ENCODE data around the gene PADI1. TPM values are rescaled to one million over a fixed set of nuclear protein-coding genes. Genes with fewer than 3 reads are reported as not detected.

PADI1 gene
- total RNA-seq, 1 experiment from 2014 or later, result 0.37 TPM

GRCh38 chr1:17276568-17276967, 71.6 kb downstream of the PADI1 start:
- no peak overlapping the region for H2AFZ ChIP-seq (ENCODE audit: low read depth, low read length, poor library complexity, severe bottlenecking)
- peaks cover 3% of the 10 kb centered on the region; the same call in 1 of the 2 replicates for H3K27me3 ChIP-seq (ENCODE audit: insufficient read depth, low read length)
- no peaks in the 10 kb centered on the region for H4K20me1 ChIP-seq (ENCODE audit: insufficient read depth)
- H3K4me2 ChIP-seq (ENCODE audit: low read length), result no peak overlapping the region
- no peak overlapping the region for H3K27ac ChIP-seq (ENCODE audit: low read depth, low read length)
- ChIA-PET RAD21 (ENCODE audit: low non-redundant PET in 1 of 2, low total read pairs in 2 of 2, uncharacterized antibody in 2 of 2, unreplicated experiment in 2 of 2) (no interaction called here), POLR2A (no interaction called here), CTCF (interaction anchor here (1.5 kb wide), 1 partner anchor 149 kb away, joined by 4 read pairs; no protein-coding TSS in a partner anchor)
- BruUV-seq (replicated peaks), result no TSS peak
- no peaks in the 10 kb centered on the region for H3K9me3 ChIP-seq (ENCODE audit: control insufficient read depth in 1 of 2, insufficient read depth in 1 of 2, low read depth in 1 of 2, low read length in 2 of 2)
- no peak overlapping the region for H3K4me3 ChIP-seq (replicated peaks in 1 of 2; ENCODE audit: low read depth in 1 of 2, low read length in 2 of 2)
- no peak overlapping the region for H3K9ac ChIP-seq (ENCODE audit: low read length)
- intact Hi-C loops (cut with micrococcal nuclease), result no loop called here
- TF ChIP-seq ELF1 (IDR thresholded peaks at IDR 0.05; ENCODE audit: borderline replicate concordance, low read depth) (no peak), TCF7L2 (IDR thresholded peaks at IDR 0.05; ENCODE audit: borderline replicate concordance, extremely low read depth, insufficient read depth, insufficient read length) (no peak), CBX3 (IDR thresholded peaks at IDR 0.05; ENCODE audit: low read depth) (no peak), EZH2phosphoT487 (IDR thresholded peaks at IDR 0.05; ENCODE audit: borderline replicate concordance) (no peak), ZBTB33 (IDR thresholded peaks at IDR 0.05; ENCODE audit: extremely low read depth, insufficient replicate concordance, low read length) (no peak), EGR1 (IDR thresholded peaks at IDR 0.05; ENCODE audit: low read depth) (no peak), SP1 (IDR thresholded peaks at IDR 0.05; ENCODE audit: low read depth) (no peak), ATF3 (IDR thresholded peaks at IDR 0.05) (no peak), MAX (IDR thresholded peaks at IDR 0.05) (no peak), POLR2AphosphoS5 (IDR thresholded peaks at IDR 0.05; ENCODE audit: low read depth, low read length) (no peak), REST (IDR thresholded peaks at IDR 0.05; ENCODE audit: low read depth) (no peak), FOSL1 (IDR thresholded peaks at IDR 0.05; ENCODE audit: low read depth) (no peak), EZH2 (IDR thresholded peaks at IDR 0.05) (no peak), SRF (IDR thresholded peaks at IDR 0.05; ENCODE audit: low read depth) (no peak), RAD21 (IDR thresholded peaks at IDR 0.05; ENCODE audit: low read depth) (no peak), CEBPB (IDR thresholded peaks at IDR 0.05; ENCODE audit: low read depth) (no peak), JUND (IDR thresholded peaks at IDR 0.05) (no peak)
- no peaks in the 10 kb centered on the region for H3K9me2 ChIP-seq (ENCODE audit: insufficient read depth)
- no peaks in the 10 kb centered on the region for H3K79me2 ChIP-seq (ENCODE audit: insufficient read depth, low read length)
- DNase-seq (ENCODE audit: low read depth, low spot score) (no peak), ATAC-seq (no peak)
- H3K36me3 ChIP-seq (ENCODE audit: control insufficient read depth in 1 of 2, insufficient read depth in 2 of 2, low read length in 2 of 2), result no peaks in the 10 kb centered on the region
- H3K4me1 ChIP-seq (ENCODE audit: control insufficient read depth in 1 of 2, insufficient read depth in 2 of 2, low read length in 2 of 2), result peaks cover 0 to 12% of the 10 kb centered on the region in 2 experiments; a peak in 2 of 4 replicates
